D721Med (cell line): ENCODE results near the gene NFATC2IP.

Experiments
- DNase-seq: peaks from one replicate; pipeline ENCODE4 v3.0.0; 2011; ENCODE audit warnings: low spot score; ENCODE audit not compliant: insufficient read length
- FAIRE-seq: peaks from 2 replicates; lab custom pipeline; 2011; peaks lifted over from hg19 to GRCh38; lab: Jason Lieb, UNC
- CTCF ChIP-seq: IDR thresholded peaks from 2 replicates; pipeline ENCODE4 v1.5.1; 2012; ENCODE audit warnings: mild to moderate bottlenecking, control low read depth; ENCODE audit not compliant: insufficient read depth; ENCODE audit errors: missing control alignments

NFATC2IP gene

GRCh38 chr16:28985211-28986041 lies 34.7 kb downstream of the NFATC2IP start:
- no peak for TF ChIP-seq CTCF
- DNase-seq, result no peak
- FAIRE-seq, result no peak

- DNase-seq, result no peak
- TF ChIP-seq CTCF, result no peak
- no peak for FAIRE-seq
These were observed 35.3 kb downstream of the NFATC2IP start for GRCh38 chr16:28986046-28986445.

GRCh38 chr16:28986492-28986891 lies 35.8 kb downstream of the NFATC2IP start:
- DNase-seq (no peak), FAIRE-seq (no peak)
- no peak for TF ChIP-seq CTCF

DNA sequence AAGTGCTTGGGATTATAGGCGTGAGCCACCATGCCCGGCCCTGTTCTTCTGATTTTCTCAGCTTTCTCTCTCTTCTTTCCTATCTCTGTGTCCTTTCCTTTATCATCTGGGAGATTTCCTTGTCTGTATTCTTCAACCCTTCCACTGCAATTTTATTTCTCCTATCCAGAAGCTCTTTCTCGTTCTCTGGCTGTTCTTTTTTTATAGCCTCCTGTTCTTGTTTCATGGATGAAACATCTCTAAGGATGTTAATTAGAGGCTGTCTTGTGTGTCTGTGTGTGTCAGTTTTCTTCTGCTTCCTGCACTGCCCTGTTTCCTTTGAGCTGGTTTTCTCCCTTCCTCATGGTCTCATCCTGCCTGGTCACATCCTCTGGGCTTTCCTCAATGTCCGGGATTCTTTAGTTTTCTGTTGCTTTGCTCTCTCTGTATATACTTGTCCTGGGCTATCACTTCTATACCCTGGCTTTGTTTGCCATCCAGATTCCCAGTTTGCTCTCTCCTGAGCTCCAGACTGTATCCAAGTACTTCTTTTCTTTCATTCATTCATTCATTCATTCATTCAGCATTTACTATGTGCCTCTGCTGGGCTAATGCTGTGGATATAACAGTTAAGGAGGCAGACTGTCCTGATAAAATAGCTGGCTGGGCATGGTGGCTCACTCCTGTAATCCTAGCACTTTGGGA lies 36.6 kb downstream of the NFATC2IP start:
- DNase-seq, result no peak
- no peak for FAIRE-seq
- TF ChIP-seq CTCF, result no peak

GRCh38 chr16:28989363-28989762 lies 38.6 kb downstream of the NFATC2IP start:
- DNase-seq, result no peak
- no peak for TF ChIP-seq CTCF

DNA sequence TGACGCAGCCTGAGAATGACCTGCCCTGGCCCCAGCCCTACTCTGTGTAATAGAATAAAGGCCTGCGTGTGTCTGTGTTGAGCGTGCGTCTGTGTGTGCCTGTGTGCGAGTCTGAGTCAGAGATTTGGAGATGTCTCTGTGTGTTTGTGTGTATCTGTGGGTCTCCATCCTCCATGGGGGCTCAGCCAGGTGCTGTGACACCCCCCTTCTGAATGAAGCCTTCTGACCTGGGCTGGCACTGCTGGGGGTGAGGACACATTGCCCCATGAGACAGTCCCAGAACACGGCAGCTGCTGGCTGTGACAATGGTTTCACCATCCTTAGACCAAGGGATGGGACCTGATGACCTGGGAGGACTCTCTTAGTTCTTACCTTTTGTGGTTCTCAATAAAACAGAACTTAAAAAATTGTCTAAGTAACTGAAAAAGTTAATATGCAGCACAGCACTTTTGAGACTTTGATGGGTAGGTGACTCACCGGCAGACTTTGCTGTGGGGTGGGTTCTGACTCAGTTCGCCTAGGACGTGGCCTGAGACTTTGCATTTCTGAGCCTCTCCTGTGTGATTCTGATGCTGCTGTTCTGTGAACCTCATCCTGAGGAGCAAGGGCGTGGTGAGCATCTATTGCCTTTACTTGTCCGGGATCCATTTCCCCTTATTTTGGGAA lies 39.8 kb downstream of the NFATC2IP start:
- no peak for TF ChIP-seq CTCF
- DNase-seq, result no peak
- no peak for FAIRE-seq

More at GRCh38 chr16:28989363-28989762, 38.6 kb downstream of the NFATC2IP start:
- FAIRE-seq, result no peak

DNA sequence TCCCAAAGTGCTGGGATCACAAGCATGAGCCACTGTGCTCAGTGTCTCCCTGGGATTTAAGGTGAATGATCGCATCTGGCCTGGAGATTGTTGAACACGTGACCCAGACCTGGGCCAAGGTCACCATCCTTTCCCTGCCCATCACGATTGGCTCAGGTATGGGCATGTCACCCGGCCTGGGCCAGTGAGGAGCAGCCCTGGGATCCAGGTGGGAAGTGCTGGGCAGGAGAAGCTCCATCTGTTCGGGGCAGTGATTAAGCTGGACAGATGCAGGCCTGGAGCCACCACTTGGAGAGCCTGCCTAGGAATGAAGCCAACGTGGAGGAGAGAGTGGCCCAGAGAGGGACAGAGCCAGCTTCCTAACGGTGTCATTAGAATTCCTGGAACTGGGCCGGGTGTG lies 41.0 kb downstream of the NFATC2IP start:
- TF ChIP-seq CTCF, result no peak
- FAIRE-seq (no peak), DNase-seq (no peak)
